GM10248 (cell line): ENCODE measurements around the gene TNS2.
"Not testable (repeated sequence)": the region's sequence is repeated elsewhere in the genome, so short reads cannot be mapped to it uniquely, and the experiment has no call there.

Experiments
- CTCF ChIA-PET: fragments of 300-600 bp; sonication (Branson Sonifier 250); formaldehyde crosslinking; extraction: SDS; loops from one replicate; lab custom pipeline; 2021; ENCODE audit warnings: antibody characterized with exemption; lab: Yijun Ruan, JAX
- POLR2A ChIA-PET: fragments of 350-650 bp; sonication (Branson Sonifier 250); formaldehyde crosslinking; extraction: SDS; loops from one replicate; lab custom pipeline; 2020; ENCODE audit warnings: antibody characterized with exemption; lab: Yijun Ruan, JAX
- DNase-seq: peaks from one replicate; pipeline ENCODE4 v3.0.0; 2012; ENCODE audit errors: extremely low spot score
- TF ChIP-seq, protein P1 (sequence below): IDR thresholded peaks from 2 replicates; pipeline ENCODE4 v1.5.1; 2012; ENCODE audit warnings: mild to moderate bottlenecking, low read depth; ENCODE audit errors: extremely low read depth, missing control alignments, control extremely low read depth

TNS2 gene

GRCh38 chr12:53107122-53107521 is 57.3 kb downstream of the TNS2 start:
- TF ChIP-seq, protein P1, sequence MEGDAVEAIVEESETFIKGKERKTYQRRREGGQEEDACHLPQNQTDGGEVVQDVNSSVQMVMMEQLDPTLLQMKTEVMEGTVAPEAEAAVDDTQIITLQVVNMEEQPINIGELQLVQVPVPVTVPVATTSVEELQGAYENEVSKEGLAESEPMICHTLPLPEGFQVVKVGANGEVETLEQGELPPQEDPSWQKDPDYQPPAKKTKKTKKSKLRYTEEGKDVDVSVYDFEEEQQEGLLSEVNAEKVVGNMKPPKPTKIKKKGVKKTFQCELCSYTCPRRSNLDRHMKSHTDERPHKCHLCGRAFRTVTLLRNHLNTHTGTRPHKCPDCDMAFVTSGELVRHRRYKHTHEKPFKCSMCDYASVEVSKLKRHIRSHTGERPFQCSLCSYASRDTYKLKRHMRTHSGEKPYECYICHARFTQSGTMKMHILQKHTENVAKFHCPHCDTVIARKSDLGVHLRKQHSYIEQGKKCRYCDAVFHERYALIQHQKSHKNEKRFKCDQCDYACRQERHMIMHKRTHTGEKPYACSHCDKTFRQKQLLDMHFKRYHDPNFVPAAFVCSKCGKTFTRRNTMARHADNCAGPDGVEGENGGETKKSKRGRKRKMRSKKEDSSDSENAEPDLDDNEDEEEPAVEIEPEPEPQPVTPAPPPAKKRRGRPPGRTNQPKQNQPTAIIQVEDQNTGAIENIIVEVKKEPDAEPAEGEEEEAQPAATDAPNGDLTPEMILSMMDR: no peak
- no peak for DNase-seq
- POLR2A ChIA-PET: no interaction called here
- CTCF ChIA-PET: interaction anchor here (17.2 kb wide), 1 partner anchor 39 kb away, joined by 294 read pairs; no protein-coding TSS in a partner anchor

- POLR2A ChIA-PET: not testable (repeated sequence)
These were observed 62.6 kb downstream of the TNS2 start for GRCh38 chr12:53112431-53112830.

GRCh38 chr12:53113136-53113705 is 63.4 kb downstream of the TNS2 start:
- CTCF ChIA-PET: interaction anchor here (0.8 to 2.3 kb wide), 5 partner anchors 14 to 147 kb away, joined by 3 to 9 read pairs (median 3); no protein-coding TSS in a partner anchor
- no peak for DNase-seq
- TF ChIP-seq, protein P1: no peak
- POLR2A ChIA-PET: no interaction called here

More at GRCh38 chr12:53112431-53112830, 62.6 kb downstream of the TNS2 start:
- CTCF ChIA-PET: interaction anchor here (1.5 to 2.3 kb wide), 2 partner anchors 47 to 60 kb away, joined by 3 to 7 read pairs; no protein-coding TSS in a partner anchor
- not testable (repeated sequence) for DNase-seq

DNA sequence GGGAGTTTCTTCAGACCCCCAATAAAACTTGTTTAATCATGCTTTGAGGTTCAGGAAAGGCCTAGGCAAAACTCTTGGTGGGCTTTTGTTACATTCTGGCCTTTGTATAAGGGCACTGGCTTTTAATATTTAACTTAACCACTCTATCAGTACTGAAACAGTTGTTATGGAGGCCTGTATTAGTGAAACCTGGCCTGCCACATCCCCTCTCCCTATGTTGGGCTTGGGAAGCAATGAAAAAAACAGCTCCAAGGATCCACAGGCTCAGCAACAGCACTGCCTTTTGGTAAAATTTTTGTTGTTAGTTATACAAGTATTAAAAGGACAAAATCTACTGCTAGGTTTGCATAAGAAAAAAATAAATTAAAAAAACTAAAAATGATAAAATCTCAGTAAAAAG is 64.1 kb downstream of the TNS2 start:
- ChIA-PET CTCF (interaction anchor here (0.6 to 1.7 kb wide), 5 partner anchors 15 to 146 kb away, joined by 3 to 9 read pairs (median 3); no protein-coding TSS in a partner anchor), POLR2A (no interaction called here)
- TF ChIP-seq, protein P1: no peak
- DNase-seq: no peak
